Measurements from ENCODE around the gene RBAK.
A peak's percentile ranks its signal among the peaks of the same experiment; 100 is the strongest.
"Not testable (repeated sequence)": the region's sequence is repeated elsewhere in the genome, so short reads cannot be mapped to it uniquely, and the experiment has no call there.

The RBAK gene

DNA sequence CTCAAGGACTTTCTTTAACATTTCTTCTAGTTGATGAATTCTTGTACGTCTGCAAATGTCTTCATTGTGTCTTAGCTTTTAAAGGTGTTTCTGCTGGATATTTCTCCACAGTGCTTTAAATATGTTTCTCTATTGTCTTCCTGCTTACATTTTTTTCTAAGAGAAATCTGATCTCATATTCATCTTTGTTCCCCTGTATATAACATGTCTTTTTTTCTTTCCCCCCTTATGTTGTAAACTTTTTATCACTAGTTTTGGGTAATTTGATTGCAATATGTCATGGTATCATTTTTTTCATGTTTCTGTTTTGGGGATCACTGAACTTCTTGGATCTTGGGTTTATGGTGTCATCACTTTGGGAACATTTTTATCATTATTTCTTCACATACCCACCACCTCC lies 7.5 kb downstream of the RBAK start:
- DNase-seq = no peak

DNA sequence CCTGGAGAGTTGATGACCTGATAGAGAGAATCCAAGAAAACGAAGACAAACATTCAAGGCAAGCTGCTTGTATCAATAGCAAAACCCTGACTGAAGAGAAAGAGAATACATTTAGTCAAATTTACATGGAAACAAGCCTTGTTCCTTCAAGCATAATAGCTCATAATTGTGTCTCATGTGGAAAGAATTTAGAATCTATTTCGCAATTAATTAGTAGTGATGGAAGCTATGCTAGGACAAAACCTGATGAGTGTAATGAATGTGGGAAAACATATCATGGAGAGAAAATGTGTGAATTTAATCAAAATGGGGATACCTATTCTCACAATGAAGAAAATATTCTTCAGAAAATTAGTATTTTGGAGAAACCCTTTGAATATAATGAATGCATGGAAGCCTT lies 18.0 kb downstream of the RBAK start:
- no peak for DNase-seq

DNA sequence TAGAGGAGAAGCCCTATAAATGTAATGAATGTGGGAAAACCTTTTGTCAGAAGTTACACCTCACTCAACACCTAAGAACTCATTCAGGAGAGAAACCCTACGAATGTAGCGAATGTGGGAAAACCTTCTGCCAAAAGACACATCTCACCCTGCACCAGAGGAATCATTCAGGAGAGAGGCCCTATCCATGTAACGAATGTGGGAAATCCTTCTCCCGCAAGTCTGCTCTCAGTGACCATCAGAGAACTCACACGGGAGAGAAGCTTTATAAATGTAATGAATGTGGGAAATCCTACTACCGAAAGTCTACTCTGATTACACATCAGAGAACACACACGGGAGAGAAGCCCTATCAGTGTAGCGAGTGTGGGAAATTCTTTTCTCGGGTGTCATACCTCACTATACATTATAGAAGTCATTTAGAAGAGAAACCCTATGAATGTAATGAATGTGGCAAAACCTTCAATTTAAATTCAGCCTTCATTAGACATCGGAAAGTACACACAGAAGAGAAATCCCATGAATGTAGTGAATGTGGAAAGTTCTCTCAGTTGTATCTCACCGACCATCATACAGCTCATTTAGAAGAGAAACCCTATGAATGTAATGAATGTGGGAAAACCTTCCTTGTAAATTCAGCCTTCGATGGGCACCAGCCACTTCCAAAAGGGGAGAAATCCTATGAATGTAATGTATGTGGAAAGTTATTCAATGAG lies 18.9 kb downstream of the RBAK start:
- no peak for DNase-seq

DNA sequence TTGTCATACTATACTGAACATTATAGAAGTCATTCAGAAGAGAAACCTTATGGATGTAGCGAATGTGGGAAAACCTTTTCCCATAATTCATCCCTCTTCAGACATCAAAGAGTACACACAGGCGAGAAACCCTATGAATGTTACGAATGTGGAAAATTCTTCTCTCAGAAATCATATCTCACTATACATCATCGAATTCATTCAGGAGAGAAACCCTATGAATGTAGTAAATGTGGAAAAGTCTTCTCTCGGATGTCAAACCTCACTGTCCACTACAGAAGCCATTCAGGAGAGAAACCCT lies 19.4 kb downstream of the RBAK start:
- no peak for DNase-seq

DNA sequence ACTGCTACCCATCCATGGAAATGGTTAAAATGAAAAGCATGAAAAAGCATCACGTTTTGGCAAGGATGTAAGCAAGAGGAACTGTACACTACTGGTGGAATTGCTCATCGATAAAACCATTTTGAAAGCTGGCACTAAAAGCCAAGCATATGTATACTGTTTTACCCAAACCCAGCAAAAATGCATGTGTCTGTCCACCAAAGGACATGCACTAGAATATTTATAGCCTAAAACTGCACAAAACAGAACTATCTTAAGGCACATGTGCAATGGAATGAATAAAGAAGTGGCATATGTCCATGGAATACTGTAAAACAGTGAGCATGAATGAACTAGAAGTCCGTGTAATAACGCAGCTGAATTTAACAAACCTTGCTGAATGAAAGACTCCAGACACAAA lies 22.9 kb downstream of the RBAK start:
- DNase-seq = no peak

DNA sequence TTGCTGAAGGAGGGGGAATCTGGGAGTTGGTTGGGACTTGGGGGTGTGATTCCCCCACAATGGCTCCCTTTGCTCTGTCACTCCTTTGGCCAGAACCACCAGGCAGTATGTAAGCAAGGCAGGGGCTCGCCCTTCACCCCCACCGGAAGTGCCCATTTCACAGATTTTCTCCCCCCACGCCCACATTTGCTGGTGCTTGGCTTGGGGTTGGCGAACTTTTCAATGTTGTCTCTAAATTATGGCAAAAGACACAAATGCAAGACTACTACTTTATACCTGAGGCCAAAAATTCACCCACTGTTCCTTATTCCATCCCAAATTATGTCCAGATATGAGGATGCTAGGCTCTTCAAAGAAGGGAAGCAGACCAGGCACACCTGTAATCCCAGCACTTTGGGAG lies 24.5 kb downstream of the RBAK start:
- no peak for DNase-seq

DNA sequence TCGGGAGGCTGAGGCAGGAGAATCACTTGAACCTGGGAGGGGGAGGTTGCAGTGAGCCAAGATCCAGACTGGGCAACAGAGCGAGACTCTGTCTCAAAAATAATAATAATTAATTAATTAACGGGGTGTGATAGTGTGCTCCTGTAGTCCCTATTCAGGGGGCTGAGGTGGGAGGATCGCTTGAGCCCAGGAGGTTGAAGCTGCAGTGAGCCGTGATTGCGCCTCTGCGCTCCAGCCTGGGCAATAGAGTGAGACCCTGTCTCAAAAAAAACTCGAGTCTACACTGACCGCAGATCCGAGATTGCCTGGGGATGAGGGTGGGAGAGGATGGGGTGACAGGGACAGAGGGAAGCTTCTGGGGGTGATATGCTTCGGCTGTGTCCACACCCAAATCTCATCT lies 29.5 kb downstream of the RBAK start:
- DNase-seq = not testable (repeated sequence)

DNA sequence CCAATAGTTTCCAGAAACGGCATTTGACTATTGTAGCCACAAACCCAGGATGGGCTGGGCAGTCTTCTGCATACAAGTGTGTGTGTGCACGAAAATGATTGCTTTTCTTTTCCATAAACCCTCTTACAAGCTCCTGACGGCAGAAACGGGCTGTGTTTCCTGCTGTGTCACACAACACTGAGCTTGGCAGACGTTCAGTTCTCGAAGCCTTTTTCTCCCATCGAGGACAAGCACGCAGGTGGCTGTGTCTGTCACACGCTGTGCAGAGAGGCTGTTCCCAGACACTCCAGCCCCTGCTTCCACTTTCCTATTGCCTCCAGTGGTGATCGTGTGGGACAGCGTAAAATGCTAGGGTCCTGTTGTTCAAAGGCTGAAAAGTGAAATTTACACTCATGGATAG lies 32.1 kb downstream of the RBAK start:
- peak; percentile 32 for DNase-seq

DNA sequence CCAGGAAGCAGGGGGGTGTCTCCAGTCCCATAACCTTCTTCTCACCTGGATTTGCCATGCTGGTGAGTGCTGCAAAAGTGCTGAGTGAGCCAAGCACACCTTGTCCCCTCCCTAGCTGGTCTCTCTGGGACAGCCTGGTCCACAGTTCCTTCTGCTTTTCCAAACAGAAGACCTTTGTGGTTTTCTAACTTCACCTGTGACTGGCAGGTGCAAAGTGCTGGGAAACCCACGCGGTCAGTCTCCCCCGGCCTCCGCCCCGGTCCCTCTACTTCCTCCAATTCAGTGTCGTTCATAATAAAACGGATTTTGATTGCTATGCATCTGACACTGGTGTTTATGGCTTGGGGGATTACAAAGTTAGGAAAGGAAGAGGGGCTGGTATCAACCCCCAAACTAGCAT lies 37.1 kb downstream of the RBAK start:
- no peak for DNase-seq

DNA sequence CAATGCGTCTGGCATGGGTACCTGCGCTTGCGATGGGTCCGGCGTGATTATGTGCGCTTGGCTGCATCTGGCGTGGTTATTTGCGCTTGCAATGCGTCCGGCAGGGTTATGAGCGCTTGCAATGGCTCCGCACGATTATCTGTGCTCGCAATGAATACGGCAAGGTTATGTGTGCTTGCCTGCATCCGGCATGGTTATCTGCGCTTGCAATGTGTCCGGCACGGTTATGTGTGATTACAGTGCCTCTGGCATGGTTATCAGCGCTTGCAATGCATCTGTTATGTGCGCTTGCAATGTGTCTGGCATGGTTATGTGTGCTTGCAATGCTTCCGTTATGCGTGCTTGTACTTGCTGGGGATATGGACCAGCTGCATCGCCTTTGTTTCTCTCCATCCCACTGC lies 37.7 kb downstream of the RBAK start:
- peak; percentile 19 for DNase-seq

DNA sequence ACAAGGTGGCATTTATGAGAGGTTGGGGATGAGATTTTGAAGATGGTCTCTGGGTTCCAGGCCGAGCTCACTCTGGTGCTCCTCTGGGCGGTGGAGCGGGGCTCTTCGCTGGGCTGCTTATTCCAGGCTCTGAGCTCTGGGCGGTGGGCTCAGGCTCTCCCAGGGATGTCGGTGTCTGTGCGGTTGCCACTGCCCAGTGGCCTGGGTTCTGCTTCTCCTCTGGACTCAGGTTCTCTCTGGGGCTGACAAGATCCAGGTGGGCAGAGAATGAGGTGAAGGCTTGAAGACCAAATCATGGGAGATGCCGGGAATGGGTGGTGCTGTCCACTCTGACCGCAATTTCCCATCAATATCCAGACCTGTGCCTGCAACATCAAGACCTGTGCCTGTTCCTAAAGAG lies 40.6 kb downstream of the RBAK start:
- DNase-seq = no peak

DNA sequence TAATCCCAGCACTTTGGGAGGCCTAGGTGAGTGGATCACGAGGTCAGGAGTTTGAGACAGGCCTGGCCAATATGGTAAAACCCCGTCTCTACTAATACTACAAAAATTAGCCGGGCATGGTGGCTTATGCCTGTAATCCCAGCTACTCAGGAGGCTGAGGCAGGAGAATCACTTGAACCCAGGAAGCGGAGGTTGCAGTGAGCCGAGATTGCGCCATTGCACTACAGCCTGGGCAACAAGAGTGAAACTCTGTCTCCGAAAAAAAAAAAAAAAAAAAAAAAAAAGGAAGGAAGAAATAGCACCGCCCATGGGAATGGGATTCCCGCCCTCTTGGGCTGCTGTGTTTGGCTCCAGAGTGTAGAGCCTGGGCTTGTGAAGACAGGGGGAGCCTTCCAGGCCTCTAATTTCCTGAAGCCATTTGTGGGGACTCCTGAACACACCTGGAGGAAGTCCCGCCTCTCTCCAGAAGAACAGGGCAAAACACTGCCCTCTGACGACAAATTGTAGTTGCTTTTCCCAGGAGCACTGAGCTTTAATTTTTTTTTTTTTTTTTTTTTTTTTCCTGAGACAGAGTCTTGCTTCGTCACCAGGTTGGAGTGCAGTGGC lies 42.7 kb downstream of the RBAK start:
- DNase-seq = peak; percentile 20

DNA sequence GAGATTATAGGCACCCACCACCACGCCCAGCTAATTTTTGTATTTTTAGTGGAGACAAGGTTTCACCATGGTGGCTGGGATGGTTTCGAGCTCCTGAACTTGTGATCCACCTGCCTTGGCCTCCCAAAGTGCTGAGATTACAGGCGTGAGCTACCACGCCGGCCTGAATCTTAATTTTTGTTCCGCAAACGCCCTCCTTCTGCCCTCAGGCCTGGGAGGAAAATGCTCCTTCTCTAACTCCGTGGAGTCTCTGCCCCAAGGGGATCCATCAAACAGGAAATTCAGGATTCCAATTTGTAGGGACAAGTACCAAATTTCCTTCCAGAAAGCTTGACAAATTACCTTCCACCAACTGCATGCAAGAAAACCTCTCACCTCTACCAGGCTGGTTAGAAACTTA lies 43.2 kb downstream of the RBAK start:
- DNase-seq = no peak

DNA sequence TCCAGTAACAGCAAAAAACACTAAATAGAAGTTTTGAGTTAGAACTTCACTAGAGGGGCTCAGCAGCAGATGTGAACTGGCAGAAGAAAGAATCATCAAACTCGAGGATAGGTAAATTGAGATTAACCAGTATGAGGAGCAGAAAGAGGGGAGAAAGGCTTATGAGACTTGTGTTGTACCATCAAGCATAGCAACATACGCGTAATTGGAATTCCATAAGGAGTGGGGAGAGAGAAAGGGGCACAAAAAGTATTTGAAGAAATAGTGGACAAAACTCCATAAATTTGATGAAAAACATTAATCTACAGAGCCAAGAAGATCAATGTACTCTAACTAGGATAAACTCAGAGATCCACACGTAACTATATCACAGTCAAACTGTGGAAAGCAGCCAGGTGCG lies 48.3 kb downstream of the RBAK start:
- DNase-seq = no peak

DNA sequence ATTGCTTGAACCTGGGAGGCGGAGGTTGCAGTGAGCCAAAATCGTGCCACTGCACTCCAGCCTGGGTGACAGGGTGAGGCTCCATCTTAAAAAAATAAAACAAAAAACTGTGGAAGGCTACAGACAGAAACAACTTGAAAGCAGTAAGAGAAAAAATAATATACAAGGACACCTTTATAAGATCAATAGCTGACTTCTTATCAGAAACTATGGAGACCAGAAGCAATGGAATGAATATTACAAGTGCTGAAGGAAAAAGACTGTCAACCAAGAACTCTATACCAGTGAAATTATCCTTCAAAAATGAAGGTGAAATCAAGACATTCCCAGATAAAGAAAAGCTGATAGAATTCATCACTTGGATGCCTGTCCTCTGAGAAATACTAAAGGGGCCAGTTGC lies 49.0 kb downstream of the RBAK start:
- no peak for DNase-seq

DNA sequence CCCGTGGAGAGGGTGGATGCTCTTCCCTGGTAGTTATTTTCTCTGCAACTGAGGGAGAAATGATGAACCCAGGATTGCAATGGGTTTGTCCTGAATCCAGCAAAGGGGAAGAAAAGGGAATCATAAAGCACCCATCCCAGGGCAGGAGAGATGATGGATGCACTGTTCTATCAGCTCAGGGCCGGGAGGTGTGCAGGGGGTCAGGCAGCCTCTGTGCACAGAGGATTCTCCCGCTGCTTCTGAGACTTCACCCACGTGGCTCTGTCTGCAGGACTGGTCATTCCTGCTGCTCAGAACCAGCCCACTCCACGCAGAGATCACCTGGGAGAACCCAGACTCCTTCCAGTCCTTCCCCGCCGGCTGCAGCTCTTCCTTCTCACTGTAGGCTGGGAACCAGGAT lies 70.7 kb downstream of the RBAK start:
- no peak for DNase-seq

DNA sequence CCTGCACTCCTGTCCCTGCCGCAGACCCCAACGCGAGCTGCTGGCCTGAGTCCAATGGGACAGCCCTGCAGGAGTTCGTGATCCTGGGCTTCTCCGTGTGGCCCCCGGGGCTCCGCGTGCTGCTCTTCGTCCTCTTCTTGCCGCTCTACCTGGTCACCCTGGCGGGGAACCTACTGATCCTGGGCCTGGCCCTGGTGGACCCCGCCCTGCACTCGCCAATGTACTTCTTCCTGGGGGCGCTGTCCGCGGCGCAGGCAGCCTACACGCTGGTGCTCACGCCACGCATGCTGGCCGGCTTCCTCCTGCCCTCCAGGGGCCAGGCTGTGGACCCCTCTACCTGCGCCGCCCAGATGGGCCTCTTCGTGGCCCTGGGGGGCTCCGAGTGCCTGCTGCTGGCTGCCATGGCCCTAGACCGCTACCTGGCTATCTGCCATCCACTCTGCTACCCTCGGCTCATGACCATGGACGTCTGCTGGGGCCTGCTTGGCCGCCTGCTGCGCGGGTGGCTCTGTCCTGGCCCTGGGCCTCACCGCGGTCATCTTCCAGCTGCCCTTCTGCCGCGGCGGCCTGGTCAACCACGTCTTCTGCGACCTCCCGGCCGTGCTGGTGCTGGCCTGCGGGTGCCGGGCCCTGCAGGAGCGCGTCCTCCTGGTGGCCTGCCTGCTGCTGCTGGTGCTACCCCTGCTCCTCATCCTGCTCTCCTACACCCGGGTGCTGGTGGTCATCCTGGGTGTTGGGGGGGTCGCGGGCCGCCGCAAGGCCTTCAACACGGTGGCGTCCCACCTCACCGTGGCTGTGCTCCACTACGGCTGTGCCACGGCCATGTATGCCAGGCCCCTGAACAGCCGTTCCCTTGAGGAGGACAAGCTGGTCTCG lies 71.7 kb downstream of the RBAK start:
- DNase-seq = no peak

Measured in NCI-H82 (cell line).